Fibroblast of skin of abdomen (primary cell): Measurements from ENCODE around the gene GGNBP2. TPM values are rescaled to one million over a fixed set of nuclear protein-coding genes. Genes with fewer than 3 reads are reported as not detected.
"Not testable (repeated sequence)": the region's sequence is repeated elsewhere in the genome, so short reads cannot be mapped to it uniquely, and the experiment has no call there.

Source experiments
- DNase-seq: peaks from one replicate; pipeline ENCODE4 v3.0.0-alpha.2; 2013
- polyA plus RNA-seq, 2 experiments: library from polyadenylated mRNA; unstranded; fragments of 120-200 nt; gene quantifications; one replicate each; pipeline ENCODE4 v1.2.1, GENCODE V29; 2013; ENCODE audit not compliant: insufficient read length in 2 of 2

Gene GGNBP2
- 53.6 TPM for polyA plus RNA-seq (2013, experiment 1 of 2; ENCODE audit: insufficient read length)
- polyA plus RNA-seq (2013, experiment 2 of 2; ENCODE audit: insufficient read length), result 56.3 TPM

DNA sequence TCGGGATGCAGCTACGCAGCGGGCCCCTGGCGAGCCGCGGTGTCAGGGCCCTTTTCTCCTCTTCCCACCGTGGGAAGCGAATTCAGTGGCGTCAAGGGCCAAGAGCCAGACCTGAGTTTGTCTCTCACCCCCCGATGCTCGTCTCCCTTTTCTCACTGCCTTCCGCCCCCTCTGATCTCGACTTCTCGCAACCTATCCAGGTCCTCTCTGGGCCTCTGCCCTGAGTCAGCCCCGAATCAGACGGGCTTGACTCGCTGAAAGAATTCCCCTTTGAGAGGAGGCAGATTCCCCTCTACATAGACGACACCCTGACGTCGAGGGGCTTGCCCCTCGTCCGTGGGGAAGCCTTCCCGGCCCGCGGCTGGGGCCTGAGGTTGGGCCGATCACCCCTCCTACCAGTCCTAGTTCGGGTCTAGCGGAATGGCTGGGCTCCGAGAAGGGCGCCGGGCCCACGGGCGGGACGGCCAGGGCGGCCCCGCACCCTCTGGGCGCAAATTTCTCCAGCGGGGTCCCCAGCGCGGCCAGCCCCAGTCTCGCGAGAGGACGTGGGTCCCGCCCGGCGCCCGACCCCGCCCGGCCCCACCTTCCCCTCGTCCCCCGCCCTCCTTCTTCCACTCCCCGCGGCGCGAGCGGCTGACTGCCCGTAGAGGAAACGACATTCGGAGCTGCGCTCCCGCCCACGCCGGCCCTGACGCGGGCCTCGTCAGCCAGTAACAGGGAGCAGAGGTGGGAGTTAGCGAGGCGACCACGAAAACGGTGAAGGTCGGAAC, at the start of gene GGNBP2:
TSS of gene GGNBP2 (plus strand) at position 613 of the 770 bp plus-strand sequence. CDS start 806 bp downstream, outside the sequence.
- peak; percentile 95 for DNase-seq

DNA sequence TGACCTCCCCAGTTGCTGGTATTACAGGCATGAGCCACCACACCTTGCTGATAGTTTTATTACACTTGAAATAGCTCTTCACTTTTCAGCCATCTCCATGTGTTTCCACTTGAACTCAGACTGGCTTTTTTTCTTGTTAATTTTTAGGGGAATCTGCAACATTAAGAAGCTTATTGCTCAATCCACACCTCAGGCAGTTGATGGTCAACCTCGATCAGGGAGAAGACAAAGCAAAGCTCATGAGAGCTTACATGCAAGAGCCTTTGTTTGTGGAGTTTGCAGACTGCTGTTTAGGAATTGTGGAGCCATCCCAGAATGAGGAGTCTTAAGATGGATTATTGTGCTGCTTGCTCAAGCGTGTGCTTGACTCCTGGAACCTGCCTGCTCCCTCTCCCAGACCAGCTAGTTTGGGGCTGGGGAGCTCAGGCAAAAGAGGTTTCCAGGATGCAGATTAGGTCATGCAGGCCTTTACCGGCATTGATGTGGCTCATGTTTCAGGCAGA, 49.6 kb upstream of the GGNBP2 start:
- no peak for DNase-seq

DNA sequence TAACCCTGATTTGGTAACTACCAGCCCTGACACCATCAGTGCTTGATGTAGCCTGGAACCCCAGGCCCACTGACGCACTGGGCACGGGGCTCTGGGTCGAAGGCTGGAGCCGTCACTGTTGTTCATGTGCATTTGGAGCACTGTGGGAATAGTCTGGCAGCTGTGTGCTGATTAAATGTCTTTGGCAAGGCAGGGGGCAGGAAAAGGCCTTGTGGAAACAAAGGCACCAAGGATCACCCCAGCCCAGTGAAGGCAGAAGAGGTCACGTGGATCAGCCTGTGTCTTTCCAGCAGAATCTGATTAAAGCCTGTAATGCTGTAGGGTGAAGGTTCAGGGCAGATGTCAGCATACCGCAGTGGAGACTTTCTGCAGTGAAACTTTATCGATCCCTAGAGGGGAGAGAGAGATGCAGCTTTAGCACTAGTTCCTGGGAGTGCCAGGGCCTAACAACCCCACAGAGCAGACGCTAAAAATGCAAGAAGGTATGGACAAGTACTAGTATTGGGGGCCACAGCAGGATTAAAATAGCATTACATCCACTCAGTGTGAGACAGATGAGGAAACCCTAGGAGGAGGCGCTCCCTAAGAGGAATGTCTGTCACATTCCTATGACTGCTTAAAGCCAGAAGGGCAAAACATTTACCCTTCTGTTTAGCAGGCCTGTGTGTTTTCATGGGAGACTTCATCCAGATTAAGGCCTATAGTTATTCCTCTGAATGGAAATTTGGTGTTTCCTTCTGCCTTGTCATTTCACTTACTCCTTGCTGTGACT, 48.5 kb upstream of the GGNBP2 start:
- no peak for DNase-seq

DNA sequence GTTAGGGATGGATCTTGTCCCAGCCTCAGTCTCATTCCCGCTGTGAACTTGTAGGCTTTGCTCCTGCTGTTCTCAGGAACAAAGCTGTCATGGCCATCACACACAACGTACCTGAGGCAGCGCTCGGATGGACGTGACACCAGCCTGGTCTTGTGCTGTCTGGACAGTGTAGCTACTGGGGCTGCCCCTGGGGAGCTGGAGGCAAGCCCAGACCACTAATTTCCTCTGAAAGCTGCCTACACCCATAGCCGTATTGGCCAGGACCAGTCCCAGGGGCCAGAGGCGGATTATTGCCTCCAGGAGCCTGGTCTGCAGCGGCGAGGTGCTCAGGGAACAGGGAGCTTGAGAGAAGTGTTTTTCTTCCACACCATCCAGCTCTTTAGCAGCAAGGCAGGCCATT, 46.6 kb upstream of the GGNBP2 start:
- no peak for DNase-seq

DNA sequence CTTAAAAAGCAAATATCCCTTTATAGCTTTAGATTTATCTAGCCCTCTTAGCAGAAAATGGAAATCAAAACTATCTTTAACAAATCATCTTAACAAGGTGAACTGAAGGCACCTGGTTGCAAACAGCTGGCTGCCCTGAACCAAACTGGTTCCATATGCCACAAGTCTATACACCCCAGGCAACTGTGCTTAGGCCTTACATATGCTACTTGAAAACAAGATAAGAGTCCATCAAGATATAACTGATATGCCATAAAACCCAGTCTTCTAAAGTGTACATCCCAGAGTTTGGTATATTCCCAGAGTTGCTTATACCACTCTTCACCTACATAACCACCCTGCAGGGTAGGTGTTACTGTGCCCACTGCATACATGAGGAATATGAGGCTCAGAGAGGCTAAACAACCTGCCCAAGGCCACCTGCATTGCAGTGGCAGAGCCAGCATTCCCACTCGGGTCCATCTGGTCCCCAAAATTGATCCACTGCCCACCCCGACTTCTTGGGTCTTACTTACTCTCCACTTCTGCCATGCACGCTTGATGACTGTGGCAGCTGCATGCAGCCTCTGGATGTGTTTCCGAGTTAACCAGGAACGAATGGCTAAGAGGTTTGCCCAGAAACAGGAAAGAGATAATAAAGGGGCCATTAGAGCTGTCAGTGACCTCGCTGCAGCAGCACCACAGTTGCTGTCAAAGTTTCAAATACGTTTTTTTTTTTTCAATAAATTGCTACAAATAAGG, 46.0 kb upstream of the GGNBP2 start:
- DNase-seq, result no peak

DNA sequence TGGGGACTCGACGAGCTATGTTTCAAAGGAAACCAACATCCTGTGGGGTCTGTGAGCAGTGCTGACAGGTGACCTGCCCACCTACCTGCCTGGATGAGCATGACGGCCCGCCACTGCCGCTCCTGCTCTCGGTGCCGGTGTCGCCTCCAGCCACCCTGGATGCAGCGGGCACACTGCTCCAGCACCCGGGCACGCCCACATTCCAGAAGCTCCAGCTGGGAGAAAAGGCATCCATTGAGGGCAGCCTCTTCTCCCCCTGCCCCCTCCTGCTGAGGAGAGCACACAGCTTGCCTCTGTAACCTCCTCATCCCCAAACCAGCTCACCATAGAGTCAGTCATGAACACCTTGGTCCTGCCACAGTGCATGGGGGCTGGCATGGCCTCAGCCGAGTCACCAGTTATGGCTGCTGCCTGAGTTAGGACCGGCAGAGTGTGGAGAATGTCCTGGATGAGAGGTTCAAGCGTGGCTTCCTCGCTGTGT, 43.9 kb upstream of the GGNBP2 start:
- DNase-seq, result no peak

GRCh38 chr17:36501351-36501750, 43.4 kb upstream of the GGNBP2 start:
- no peak for DNase-seq

DNA sequence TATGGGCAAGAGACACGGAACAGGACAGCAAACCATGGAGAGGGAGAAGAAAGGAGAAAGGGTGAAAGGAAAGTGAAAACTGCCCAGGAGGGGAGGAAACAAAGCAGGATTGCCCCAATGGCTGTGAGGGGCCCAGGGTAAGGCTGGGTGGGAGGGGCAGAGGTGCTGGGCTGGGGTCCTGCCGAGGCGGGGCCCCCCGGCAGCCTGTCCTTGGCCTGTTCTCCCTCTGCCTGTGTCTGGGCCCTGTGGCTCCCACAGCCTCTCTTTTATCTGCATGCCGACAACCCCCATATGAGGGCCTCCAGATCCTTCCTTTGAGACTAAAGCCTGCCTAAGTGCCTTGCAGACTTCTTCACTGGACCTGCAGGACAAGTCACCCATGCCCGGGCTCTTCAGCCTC, 42.8 kb upstream of the GGNBP2 start:
- DNase-seq, result no peak

DNA sequence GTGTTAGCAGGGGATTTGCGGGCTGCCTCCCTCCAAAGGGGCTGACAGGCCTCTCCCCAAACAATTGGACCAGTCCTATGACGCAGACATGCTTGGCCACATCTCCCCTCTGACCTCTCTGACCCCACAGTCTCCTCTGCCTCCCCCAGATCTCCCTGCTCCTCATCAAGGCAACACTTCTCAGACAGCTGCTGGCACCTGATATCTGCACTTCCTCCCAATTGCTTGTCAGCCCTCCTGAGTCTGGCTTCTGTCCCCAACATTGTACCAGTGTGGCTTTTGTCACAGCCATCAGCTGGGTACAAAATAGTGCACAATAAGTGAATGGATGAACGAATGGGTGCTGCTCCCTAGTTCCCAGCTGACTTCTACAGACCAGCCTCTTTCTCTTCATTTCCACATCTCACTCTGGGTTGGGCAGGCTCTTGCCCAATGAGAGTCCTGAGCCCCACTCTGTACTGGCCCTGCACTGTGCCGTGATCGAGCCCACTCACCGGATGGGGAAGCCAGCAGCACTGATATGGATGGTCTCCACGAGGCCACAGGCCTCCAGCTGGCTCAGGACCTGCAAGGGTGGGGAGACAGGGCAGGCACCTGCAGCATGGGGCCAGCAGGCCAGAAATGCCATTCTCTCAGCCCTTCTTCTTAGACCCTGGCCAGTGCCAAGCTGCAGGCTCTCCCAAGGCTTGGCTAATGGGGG, 41.1 kb upstream of the GGNBP2 start:
- no peak for DNase-seq

- no peak for DNase-seq
These were observed 40.6 kb upstream of the GGNBP2 start for GRCh38 chr17:36504156-36504545.

- DNase-seq, result no peak
These were observed 39.5 kb upstream of the GGNBP2 start for GRCh38 chr17:36505171-36505570.

DNA sequence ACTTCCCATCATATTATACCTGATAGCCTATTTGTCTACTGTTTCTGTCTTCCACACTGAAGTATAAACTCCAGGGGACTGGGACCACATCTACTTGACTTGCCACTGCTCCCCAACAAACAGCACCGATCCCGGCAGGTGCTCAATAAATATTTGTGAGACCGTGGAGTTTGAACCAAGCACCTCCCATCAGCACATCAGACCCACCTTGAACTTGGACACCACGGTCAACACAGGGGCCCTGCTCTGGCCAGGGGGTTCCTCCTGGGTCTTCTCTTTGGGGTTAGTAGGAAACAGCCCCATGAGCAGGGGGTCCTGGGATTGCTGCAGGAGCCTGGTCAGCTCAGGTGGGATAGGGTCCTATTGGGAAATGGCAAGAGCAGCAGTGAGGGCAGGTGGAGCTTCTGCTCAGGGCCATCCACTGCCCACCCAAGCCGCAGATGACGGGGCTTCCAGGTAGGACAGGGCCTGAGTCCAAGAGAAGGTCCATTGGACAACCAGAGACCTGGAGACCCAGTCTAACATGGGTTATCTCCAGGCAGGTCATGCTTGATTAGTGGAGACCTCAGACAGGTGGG, 38.4 kb upstream of the GGNBP2 start:
- no peak for DNase-seq

GRCh38 chr17:36506831-36507230, 37.9 kb upstream of the GGNBP2 start:
- DNase-seq, result no peak

GRCh38 chr17:36507266-36507665, 37.5 kb upstream of the GGNBP2 start:
- DNase-seq, result no peak

DNA sequence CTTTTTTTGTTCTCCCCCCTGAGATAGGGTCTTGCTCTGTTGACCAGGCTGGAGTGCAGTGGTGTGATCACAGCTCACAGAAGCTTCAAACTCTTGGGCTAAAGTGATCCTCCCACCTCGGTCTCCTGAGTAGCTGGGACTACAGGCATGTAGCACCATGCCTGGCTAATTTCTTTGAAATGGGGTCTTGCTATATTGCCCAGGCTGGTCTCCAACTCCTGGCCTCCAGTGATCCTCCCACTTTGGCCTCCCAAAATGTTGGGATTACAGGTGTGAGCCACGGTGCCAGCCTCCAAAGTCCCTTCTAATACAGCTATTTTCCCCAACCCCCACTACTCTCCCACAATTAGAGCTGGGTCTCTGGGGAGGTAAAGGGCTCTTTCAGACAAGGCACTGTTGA, 36.3 kb upstream of the GGNBP2 start:
- DNase-seq, result not testable (repeated sequence)

DNA sequence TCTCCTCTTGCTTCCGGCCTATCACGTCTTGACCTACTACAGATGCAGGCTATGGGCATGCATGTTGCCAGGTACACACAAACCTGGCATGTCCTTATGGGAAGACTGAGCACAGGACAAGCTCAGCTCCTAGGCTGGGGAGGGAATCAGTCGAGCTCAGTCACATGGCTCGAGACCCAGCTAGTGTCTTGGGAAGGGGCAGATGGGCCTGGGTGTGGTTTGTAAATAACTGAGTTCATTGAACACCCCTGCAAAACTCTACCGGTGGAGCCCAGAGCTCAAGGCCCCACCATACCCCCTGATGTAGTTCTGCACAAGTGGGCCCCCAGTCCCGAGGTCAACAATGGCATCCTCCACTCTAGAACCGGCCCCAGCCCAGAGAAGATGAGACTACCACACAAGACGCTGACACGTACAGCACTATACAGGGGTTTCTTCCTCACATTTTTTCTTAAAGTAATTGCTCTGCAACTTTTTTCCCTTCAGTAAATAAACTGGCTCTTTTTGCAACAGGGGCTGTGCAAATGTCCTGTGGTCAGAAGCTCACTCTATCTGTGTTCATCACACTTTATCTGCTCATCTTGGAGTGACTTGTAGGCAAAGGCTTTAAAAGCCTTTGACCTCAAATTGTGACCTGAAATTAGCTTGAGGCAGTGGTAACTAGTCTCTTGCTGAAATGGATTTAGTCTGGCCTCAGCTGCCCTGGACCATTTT, 35.3 kb upstream of the GGNBP2 start:
- no peak for DNase-seq

- DNase-seq, result no peak
These were observed 34.1 kb upstream of the GGNBP2 start for GRCh38 chr17:36510636-36511035.

GRCh38 chr17:36511216-36511615, 33.5 kb upstream of the GGNBP2 start:
- no peak for DNase-seq

DNA sequence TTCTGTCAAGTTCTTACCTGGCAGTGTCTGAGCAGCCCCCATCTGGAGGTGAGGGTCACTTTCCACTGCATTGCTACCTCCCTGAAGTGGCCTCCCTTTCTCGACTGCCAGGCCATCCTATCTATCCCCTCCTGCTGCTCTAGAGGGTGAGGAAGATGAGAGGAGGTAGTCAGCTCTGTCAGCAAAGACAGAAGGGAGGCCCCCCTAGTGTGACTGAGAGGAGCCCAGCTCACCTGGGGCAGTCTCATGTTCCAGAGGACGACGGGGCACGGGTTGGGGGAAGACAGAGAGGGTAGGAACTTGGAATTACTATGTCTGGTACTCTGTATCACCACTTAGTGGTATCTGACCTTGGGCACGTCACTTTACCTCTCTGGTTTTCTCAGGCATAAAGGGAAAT, 32.1 kb upstream of the GGNBP2 start:
- no peak for DNase-seq

GRCh38 chr17:36514856-36515255, 29.9 kb upstream of the GGNBP2 start:
- DNase-seq, result no peak

DNA sequence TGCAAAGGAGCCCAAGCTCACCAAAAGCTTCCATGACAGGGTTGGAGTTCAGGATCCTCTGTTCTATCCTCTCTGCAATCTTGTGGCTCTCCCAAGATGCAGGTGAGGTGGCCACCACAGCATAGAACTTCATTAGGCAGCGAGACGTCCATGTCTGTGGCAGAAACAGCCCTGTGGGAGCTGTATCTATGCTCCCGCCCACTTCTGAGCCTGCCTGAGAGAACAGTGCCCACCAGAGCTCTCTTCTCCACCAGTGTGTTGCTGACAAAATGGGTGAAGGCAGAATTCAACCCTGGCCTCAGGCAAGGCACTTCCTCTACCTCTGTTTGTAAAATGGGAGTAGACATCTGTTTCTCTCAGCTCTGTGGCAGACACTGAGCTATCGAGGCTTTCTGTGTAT, 28.9 kb upstream of the GGNBP2 start:
- DNase-seq, result no peak
